AG04450 (cell line): ENCODE results near the gene CCDC169. TPM values are rescaled to one million over a fixed set of nuclear protein-coding genes. Genes with fewer than 3 reads are reported as not detected.
"Not testable (repeated sequence)": the region's sequence is repeated elsewhere in the genome, so short reads cannot be mapped to it uniquely, and the experiment has no call there.

ENCODE experiments used
- CTCF ChIA-PET: fragments of 300-600, 350-600 bp; formaldehyde crosslinking; extraction: SDS; loops from one replicate; lab custom pipeline; 2022; ENCODE audit warnings: antibody characterized with exemption, inconsistent platforms; lab: Charles Lee
- POLR2A ChIA-PET: fragments of 350-600 bp; formaldehyde crosslinking; extraction: SDS; loops from one replicate; lab custom pipeline; 2021; ENCODE audit warnings: antibody characterized with exemption, inconsistent platforms; lab: Yijun Ruan, JAX
- DNase-seq: peaks from one replicate; pipeline ENCODE4 v3.0.0-alpha.2; 2011; ENCODE audit warnings: low read depth, low spot score
- H3K27ac ChIP-seq: one replicate; pipeline ENCODE4 v1.5.1; 2012; ENCODE audit warnings: low read depth, low read length, control low read depth
- H3K27me3 ChIP-seq: one replicate; pipeline ENCODE4 v1.6.0; 2012; ENCODE audit warnings: low read length; ENCODE audit not compliant: control insufficient read depth, insufficient read depth
- H3K4me3 ChIP-seq: 2 replicates; pipeline ENCODE4 v1.5.1; 2011; ENCODE audit warnings: mild to moderate bottlenecking, low read depth, low read length, control low read depth
- H3K9me3 ChIP-seq: 2 replicates; pipeline ENCODE4 v1.5.1; 2012; ENCODE audit warnings: low read length; ENCODE audit not compliant: control insufficient read depth, insufficient read depth
- CTCF ChIP-seq: IDR thresholded peaks from 2 replicates; pipeline ENCODE4 v1.5.1; 2011; ENCODE audit warnings: low read depth, low read length, control low read depth, inconsistent platforms
- polyA plus RNA-seq: library from polyadenylated mRNA; depleted of rRNA; stranded (reverse); fragments of >200 nt; gene quantifications from 2 replicates; pipeline ENCODE4 v1.2.3, GENCODE V29; 2011

Gene CCDC169
- polyA plus RNA-seq, 1 experiment, result 2.2 TPM

GRCh38 chr13:36323408-36323807, 25.8 kb upstream of the CCDC169 start:
- TF ChIP-seq CTCF, result no peak
- no peak overlapping the region for H3K27ac ChIP-seq
- no peaks in the 10 kb centered on the region for H3K9me3 ChIP-seq
- CTCF ChIA-PET, result interaction anchor here (1.3 to 3.7 kb wide), 3 partner anchors 24 to 48 kb away, joined by 3 to 10 read pairs (median 4); no protein-coding TSS in a partner anchor
- no peaks in the 10 kb centered on the region for H3K27me3 ChIP-seq
- no peak for DNase-seq
- H3K4me3 ChIP-seq, result no peak overlapping the region
- POLR2A ChIA-PET, result no interaction called here

- CTCF ChIA-PET, H3K4me3 ChIP-seq, POLR2A ChIA-PET, H3K27ac ChIP-seq, DNase-seq, H3K27me3 ChIP-seq, H3K9me3 ChIP-seq: not testable (repeated sequence)
Observed at GRCh38 chr13:36319793-36320192, 22.2 kb upstream of the CCDC169 start.

- no peak overlapping the region for H3K27ac ChIP-seq
- H3K9me3 ChIP-seq, result no peaks in the 10 kb centered on the region
- H3K4me3 ChIP-seq, result no peak overlapping the region
- no peaks in the 10 kb centered on the region for H3K27me3 ChIP-seq
- ChIA-PET POLR2A (no interaction called here), CTCF (interaction anchor here (0.6 to 1.3 kb wide), 3 partner anchors 9 to 755 kb away, joined by 3 to 5 read pairs (median 3); no protein-coding TSS in a partner anchor)
- DNase-seq, result no peak
- TF ChIP-seq CTCF, result no peak
Observed at GRCh38 chr13:36313047-36313969, 15.7 kb upstream of the CCDC169 start.

GRCh38 chr13:36310417-36311108, 12.9 kb upstream of the CCDC169 start:
- no peak for DNase-seq
- TF ChIP-seq CTCF, result no peak
- H3K27me3 ChIP-seq, result no peaks in the 10 kb centered on the region
- POLR2A ChIA-PET, result no interaction called here
- H3K9me3 ChIP-seq, result no peaks in the 10 kb centered on the region
- no peak overlapping the region for H3K27ac ChIP-seq
- no peak overlapping the region for H3K4me3 ChIP-seq
- CTCF ChIA-PET, result interaction anchor here (1.6 kb wide), 1 partner anchor 28 kb away, joined by 4 read pairs; no protein-coding TSS in a partner anchor

GRCh38 chr13:36302289-36302688, 4.7 kb upstream of the CCDC169 start:
- no peak for TF ChIP-seq CTCF
- no peak overlapping the region for H3K4me3 ChIP-seq
- H3K9me3 ChIP-seq, result no peaks in the 10 kb centered on the region
- ChIA-PET CTCF (interaction anchor here (0.8 to 4.3 kb wide), 2 partner anchors 19 to 93 kb away, joined by 3 to 14 read pairs; no protein-coding TSS in a partner anchor), POLR2A (no interaction called here)
- DNase-seq, result no peak
- H3K27me3 ChIP-seq, result no peaks in the 10 kb centered on the region
- H3K27ac ChIP-seq, result no peak overlapping the region

GRCh38 chr13:36299469-36299868, 1.9 kb upstream of the CCDC169 start:
- ChIA-PET CTCF (interaction anchor here (1.9 kb wide), 1 partner anchor 47 kb away, joined by 7 read pairs; no protein-coding TSS in a partner anchor), POLR2A (interaction anchor here (1.0 kb wide), 1 partner anchor 46 kb away, joined by 3 read pairs; no protein-coding TSS in a partner anchor)

More at GRCh38 chr13:36299469-36299868, 1.9 kb upstream of the CCDC169 start:
- DNase-seq, H3K9me3 ChIP-seq, H3K27ac ChIP-seq, H3K4me3 ChIP-seq, H3K27me3 ChIP-seq: not testable (repeated sequence)
